WERI-Rb-1 (cell line): Measurements from ENCODE around the gene MCTP1.
"Not testable (repeated sequence)": the region's sequence is repeated elsewhere in the genome, so short reads cannot be mapped to it uniquely, and the experiment has no call there.

Source experiments
- DNase-seq: peaks from one replicate; pipeline ENCODE4 v3.0.0-alpha.2; 2020
- H3K27ac ChIP-seq: fragments of 250-450 bp; sonication (Bioruptor Pico); 2 replicates; pipeline ENCODE4 v1.5.1; 2020; ENCODE audit warnings: mild to moderate bottlenecking, moderate library complexity
- H3K27me3 ChIP-seq: fragments of 250-450 bp; sonication (Bioruptor Pico); 2 replicates; pipeline ENCODE4 v1.5.1; 2021; ENCODE audit warnings: mild to moderate bottlenecking, low read depth, moderate library complexity; ENCODE audit not compliant: insufficient read depth, severe bottlenecking
- H3K36me3 ChIP-seq: fragments of 250-450 bp; sonication (Bioruptor Pico); 2 replicates; pipeline ENCODE4 v1.5.1; 2020; ENCODE audit warnings: mild to moderate bottlenecking, moderate library complexity
- H3K4me3 ChIP-seq: 2 replicates; pipeline ENCODE4 v1.5.1; 2011; ENCODE audit warnings: low read depth, mild to moderate bottlenecking, control low read depth, low read length
- H3K9me3 ChIP-seq: fragments of 250-450 bp; sonication (Bioruptor Pico); 2 replicates; pipeline ENCODE4 v1.5.1; 2021; ENCODE audit warnings: mild to moderate bottlenecking, moderate library complexity; ENCODE audit not compliant: severe bottlenecking
- TF ChIP-seq, protein P1 (sequence below): IDR thresholded peaks from 2 replicates; pipeline ENCODE4 v1.5.1; 2011; ENCODE audit warnings: low read depth, mild to moderate bottlenecking, control low read depth, inconsistent platforms, low read length

The MCTP1 gene

DNA sequence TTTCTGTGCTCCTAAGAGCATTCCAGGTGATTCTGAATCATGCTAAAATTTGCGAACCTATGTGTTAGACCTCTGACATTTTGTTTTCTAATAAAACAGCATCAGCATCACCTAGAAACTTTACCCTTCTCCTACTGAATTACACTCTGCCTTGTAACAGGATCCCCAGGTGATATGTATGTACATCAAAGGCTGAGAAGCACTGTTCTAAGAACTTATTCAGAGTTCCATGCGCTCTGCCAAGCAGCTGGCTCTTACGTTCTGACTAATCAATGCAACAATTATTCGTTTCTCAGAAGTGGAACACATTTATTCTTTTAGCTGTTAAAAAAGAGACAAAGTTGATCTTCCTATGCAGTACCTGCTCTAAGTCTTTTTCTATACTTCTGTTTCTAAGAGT is 437.9 kb downstream of the MCTP1 start:
- Histone ChIP-seq H3K4me3 (no peak overlapping the region), H3K27me3 (no peaks in the 10 kb centered on the region), H3K27ac (no peak overlapping the region), H3K36me3 (no peaks in the 10 kb centered on the region), H3K9me3 (no peaks in the 10 kb centered on the region)
- no peak for DNase-seq
- TF ChIP-seq, protein P1, sequence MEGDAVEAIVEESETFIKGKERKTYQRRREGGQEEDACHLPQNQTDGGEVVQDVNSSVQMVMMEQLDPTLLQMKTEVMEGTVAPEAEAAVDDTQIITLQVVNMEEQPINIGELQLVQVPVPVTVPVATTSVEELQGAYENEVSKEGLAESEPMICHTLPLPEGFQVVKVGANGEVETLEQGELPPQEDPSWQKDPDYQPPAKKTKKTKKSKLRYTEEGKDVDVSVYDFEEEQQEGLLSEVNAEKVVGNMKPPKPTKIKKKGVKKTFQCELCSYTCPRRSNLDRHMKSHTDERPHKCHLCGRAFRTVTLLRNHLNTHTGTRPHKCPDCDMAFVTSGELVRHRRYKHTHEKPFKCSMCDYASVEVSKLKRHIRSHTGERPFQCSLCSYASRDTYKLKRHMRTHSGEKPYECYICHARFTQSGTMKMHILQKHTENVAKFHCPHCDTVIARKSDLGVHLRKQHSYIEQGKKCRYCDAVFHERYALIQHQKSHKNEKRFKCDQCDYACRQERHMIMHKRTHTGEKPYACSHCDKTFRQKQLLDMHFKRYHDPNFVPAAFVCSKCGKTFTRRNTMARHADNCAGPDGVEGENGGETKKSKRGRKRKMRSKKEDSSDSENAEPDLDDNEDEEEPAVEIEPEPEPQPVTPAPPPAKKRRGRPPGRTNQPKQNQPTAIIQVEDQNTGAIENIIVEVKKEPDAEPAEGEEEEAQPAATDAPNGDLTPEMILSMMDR: no peak

DNA sequence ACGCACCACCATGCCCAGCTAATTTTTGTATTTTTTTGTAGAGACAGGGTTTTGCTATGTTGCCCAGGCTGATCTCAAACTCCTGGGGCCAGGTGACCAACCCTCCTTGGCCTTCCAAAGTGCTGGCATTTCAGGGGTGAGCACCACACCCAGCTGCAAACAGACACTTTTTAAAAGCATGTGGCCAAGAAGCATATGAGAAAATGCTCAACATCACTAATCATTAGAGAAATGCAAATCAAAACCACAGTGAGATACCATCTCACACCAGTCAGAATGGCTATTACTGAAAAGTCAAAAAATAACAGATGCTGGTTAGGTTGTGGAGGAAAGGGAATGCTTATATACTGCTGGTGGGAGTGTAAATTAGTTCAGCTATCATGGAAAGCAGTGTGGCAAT is 439.2 kb downstream of the MCTP1 start:
- not testable (repeated sequence) for DNase-seq, H3K4me3 ChIP-seq, H3K36me3 ChIP-seq, H3K9me3 ChIP-seq, H3K27me3 ChIP-seq, H3K27ac ChIP-seq

DNA sequence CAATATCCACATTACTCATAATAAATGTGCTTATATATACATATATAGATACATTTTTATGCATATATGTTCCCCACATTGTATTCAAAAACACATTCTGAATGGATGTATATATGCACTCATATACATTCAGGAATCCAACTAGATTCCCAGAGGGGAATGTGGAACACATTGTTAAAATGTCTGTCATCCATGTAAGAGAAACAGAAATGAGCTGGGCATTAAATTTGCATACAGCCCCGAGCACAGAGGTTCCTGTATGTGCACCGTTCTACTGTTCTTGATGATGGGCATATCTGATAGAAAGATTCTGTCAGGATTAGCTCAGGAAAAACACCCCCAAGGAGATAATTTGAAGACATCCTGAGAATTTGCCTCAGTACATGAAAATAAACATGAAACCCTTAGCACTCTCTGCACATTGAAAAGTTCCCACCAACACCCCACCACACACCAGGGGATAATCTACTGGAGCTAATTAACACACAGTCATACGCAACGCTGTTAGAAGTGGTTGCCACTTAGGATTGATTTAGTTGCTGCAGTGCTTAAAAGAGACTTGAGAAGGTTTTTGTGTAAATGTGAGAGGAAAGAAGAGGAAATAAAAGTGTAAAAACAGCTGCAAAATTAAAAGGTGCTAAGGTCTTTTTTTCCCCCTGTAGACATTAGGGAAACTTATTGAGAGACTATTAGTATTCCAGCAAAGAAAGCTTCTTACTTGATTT is 443.1 kb downstream of the MCTP1 start:
- no peaks in the 10 kb centered on the region for H3K27me3 ChIP-seq
- H3K27ac ChIP-seq: no peak overlapping the region
- no peaks in the 10 kb centered on the region for H3K36me3 ChIP-seq
- DNase-seq: no peak
- no peak overlapping the region for H3K4me3 ChIP-seq
- no peaks in the 10 kb centered on the region for H3K9me3 ChIP-seq
- TF ChIP-seq, protein P1: no peak

DNA sequence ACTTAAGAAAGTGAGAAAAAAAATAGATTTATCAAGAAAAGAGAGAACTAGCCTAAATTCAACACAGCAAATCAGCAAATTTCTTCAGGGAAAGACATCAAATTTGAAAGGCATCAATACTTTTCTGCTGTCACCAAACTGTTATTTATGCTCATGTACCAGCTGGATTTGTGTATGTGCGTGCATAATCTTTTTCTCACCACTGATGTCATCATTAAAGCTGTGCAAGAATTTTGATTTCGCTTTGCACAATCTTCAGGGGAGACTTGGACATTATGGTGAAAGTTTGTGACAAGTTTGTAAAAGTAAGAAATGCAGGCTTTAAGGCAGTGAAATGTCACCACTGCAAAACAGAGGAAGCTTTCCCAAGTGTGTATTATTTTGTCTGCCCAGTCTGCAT is 451.0 kb downstream of the MCTP1 start:
- no peak overlapping the region for H3K4me3 ChIP-seq
- no peak overlapping the region for H3K27ac ChIP-seq
- H3K9me3 ChIP-seq: no peaks in the 10 kb centered on the region
- TF ChIP-seq, protein P1: no peak
- no peaks in the 10 kb centered on the region for H3K27me3 ChIP-seq
- DNase-seq: no peak
- H3K36me3 ChIP-seq: no peaks in the 10 kb centered on the region

DNA sequence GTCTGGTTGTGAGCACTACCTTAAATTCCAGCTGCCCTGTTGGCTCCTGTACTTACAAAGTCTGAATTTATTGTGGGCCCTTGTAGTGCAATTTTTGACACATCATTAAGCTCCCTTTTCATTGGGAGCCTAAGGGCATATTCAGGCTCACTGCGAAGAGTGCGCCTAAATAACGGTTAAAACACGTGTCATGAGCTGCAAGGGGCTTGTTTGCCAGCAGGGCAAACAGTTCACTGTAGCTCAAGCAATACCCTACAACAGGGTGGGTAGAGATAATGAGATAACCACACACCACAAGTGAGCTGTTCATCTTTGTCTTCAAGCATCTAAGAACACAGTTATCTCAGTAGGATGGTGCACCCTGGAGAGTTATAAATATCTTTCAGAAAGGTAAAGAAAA is 452.2 kb downstream of the MCTP1 start:
- no peak overlapping the region for H3K27ac ChIP-seq
- H3K36me3 ChIP-seq: no peaks in the 10 kb centered on the region
- H3K9me3 ChIP-seq: no peaks in the 10 kb centered on the region
- no peak overlapping the region for H3K4me3 ChIP-seq
- TF ChIP-seq, protein P1: no peak
- DNase-seq: no peak
- H3K27me3 ChIP-seq: no peaks in the 10 kb centered on the region

DNA sequence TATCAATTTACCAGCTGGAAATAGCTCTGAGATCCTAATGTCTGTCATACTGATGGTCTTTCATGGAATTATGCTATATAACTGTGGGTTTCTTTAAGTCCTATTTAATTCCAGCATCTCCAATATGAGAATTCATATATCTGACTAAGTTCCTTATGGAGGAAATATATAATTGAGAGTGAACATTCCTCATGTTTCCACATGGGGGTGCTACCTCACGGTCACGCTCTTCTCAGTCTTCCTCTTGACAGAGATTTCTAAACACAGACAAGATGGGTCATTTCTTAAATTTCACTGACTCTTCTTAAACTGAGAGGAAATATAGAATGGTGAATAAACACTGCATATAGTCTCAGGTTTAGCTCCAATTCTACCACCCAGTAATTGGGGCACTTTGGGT is 454.4 kb downstream of the MCTP1 start:
- DNase-seq: no peak
- Histone ChIP-seq H3K36me3 (no peaks in the 10 kb centered on the region), H3K4me3 (no peak overlapping the region), H3K27ac (no peak overlapping the region), H3K27me3 (no peaks in the 10 kb centered on the region), H3K9me3 (no peaks in the 10 kb centered on the region)
- TF ChIP-seq, protein P1: 0 out of 2 replicates have a peak, but pooled peaks have one; percentile 24

DNA sequence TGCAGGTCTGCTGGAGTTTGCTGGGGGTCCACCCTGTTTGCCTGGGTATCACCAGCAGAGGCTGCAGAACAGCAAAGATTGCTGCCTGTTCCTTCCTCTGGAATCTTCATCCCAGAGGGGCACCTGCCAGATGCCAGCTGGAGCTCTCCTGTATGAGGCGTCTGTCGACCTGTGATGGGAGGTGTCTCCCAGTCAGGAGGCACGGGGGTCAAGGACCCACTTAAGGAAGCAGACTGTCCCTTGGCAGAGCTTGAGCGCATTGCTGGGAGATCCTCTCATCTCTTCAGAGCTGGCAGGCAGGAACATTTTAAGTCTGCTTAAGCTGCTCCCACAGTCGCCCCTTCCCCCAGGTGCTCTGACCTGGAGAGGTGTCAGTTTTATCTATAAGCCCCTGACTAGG is 456.7 kb downstream of the MCTP1 start:
- not testable (repeated sequence) for DNase-seq, H3K27me3 ChIP-seq, H3K36me3 ChIP-seq, H3K4me3 ChIP-seq, H3K27ac ChIP-seq, H3K9me3 ChIP-seq
